Kidney capillary endothelial cell (primary cell): ENCODE data around the gene CMSS1.

ENCODE experiments used
- DNase-seq: peaks from one replicate; pipeline ENCODE4 v3.0.0-alpha.2; 2018; ENCODE audit warnings: low spot score

Gene CMSS1

GRCh38 chr3:99934975-99935797 lies 117.5 kb downstream of the CMSS1 start:
- no peak for DNase-seq

DNA sequence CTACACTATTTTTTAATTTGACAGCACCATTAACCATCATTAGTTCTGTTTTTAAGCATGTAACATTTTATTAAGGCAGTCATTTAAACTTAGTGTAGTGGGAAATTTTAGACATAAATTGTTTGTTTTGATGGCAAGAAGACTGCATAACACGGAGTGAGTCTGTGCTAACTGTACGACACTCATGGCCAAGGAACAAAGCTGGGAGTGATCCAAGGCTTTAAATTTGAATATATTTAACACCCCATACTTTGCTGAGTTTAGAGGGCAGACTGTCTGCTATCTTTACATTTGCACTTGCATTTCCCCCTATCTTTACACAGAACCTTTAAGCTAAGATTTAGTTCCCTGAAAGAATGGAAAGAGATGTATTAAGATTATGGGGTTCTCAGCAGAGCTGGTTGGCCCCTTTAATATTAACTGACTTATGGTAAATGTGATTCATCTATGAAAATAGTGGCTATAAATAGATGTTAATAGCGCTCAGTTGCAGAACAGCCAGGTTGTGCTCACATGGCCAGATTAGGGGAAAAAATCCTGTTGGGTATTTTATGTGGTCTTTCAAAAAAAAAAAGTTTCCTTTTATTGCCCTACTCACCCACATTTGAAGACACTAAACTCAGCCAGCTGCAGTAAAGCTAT lies 120.7 kb downstream of the CMSS1 start:
- DNase-seq, result no peak

DNA sequence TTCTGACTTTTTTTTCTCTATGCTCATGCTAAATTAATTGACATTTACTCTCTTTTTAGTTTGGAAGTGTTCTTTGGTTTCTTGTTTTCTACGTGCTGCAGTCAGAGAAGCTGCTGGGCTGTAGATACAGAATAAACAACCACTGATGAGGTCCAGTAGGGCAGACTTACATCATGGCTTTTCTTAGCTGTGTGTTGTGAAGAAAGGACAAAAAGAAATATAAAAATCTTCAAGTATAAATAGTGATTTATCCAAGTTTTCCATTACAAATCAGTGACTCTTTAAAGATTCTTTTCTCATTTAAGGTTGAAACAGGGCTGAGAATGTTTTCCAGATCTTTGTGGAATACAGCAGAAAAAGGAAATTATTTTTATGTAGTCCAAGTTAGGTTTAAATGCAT lies 122.2 kb downstream of the CMSS1 start:
- DNase-seq, result no peak

- no peak for DNase-seq
These were observed 122.7 kb downstream of the CMSS1 start for GRCh38 chr3:99940350-99940749.

DNA sequence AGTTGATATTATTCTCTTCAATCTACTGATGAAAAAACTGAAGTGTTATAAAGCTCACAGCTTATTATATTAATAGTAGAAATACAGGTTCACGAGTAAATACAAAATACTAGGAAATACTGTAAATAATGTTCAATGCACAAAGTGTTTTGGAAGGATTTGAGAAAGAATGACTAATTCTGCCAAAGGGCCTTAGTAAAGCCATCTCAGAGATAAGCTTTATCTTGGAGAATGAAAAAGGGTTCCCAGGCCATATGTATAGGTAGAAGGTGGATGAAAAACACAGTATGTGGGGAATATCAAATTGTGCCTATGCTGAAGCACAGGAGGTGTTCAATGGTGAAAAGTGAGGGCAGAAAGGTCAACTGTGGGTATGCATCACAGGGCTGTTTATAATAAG lies 123.5 kb downstream of the CMSS1 start:
- no peak for DNase-seq

DNA sequence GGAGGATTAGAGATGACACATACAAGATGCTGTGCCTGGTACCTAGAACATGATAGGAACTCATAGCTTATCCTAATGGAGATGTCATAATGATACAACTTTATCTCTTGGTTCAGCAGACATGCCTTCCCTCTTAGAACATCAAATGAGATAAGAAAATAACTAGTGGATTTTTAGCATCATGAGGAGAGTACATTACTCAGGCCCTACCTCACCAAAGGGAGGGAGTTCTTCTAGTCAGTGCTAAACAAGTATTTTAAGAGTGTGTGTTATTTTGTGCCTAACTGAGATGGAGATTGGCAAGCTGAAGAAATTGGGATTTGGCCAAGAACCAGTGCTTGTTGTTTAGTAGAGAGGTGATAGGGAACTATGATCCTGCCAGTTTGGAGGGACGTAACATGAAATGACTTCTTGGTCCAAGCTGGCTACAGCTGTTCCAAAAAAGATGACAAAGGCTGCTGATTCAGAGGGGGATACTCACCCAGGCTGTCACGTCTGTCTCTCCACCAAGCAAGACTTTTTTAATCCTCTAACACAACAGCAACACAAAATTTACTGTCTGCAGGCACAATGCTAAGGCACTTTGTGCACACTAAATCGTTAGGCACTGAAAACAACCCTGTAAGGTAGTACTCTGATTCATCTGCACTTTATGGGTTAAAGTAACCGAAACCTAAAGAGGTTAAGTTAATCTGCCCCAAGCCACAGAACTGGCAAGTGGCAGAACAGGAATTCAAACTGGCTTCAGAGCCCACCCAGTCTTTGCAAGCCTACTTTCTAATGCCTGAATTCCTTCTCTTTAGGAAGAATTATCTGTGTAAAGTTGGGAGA lies 126.5 kb downstream of the CMSS1 start:
- DNase-seq, result no peak

GRCh38 chr3:99945328-99945995 lies 127.8 kb downstream of the CMSS1 start:
- no peak for DNase-seq

DNA sequence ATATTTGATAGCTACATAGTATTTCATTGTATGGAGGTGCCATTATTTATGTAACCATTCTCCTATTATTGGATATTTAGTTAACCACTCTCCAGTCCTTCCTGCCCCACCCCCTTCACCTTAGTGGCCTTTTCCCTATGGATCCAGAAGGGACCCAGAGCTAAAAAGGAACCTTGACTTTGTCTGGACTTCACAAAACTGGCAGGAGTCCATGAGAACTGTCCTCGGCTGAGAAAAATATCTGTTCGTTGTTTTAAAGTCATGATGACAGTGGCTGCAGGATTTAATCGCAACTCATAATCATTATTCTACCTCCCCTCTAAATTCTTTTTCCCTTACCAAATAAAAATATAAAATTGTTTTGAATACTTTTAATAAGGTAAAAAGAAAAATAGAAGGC lies 129.7 kb downstream of the CMSS1 start:
- DNase-seq, result no peak

- DNase-seq, result no peak
These were observed 130.9 kb downstream of the CMSS1 start for GRCh38 chr3:99948467-99949089.

GRCh38 chr3:99949956-99950670 lies 132.5 kb downstream of the CMSS1 start:
- no peak for DNase-seq

DNA sequence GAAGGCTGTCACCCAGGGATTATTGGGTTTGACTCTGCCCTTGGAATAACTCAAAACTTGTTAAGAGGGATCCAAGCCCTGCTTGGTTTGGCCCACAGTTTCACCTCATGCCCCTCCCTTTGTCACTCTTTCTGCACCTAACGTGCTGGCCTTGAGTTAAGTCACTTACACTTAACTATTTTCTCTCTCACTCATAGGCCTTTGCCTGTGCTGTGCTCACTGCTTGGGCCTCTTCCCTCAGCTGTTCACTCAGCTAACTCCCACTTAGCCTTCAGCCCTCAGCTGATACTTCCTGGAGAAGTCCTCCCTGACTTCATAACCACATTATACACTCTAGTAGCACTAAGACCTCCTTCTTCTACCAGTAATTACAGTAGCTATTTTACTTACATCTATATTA lies 133.3 kb downstream of the CMSS1 start:
- DNase-seq, result no peak

GRCh38 chr3:99951701-99952100 lies 134.0 kb downstream of the CMSS1 start:
- DNase-seq, result no peak

DNA sequence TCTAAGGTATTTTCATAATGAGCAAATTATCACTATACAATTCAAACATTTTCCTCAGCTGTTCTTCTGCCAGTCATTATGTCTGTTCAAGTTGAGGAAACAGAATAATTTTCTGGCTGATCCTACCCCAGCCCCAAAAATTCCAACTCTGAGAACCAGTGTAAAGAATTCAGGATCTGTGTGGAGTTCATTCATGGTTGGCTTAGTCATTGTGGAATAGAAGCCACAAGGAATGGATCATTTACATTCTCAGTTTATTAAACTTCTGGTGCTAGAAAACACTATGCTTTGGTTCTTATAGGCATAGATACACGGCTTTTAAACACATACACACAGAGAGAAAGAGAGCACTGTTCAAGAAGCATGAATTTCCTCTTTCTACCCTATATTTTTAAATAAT lies 134.6 kb downstream of the CMSS1 start:
- DNase-seq, result no peak

- no peak for DNase-seq
These were observed 135.9 kb downstream of the CMSS1 start for GRCh38 chr3:99953596-99953995.

- no peak for DNase-seq
These were observed 137.4 kb downstream of the CMSS1 start for GRCh38 chr3:99954914-99955644.

DNA sequence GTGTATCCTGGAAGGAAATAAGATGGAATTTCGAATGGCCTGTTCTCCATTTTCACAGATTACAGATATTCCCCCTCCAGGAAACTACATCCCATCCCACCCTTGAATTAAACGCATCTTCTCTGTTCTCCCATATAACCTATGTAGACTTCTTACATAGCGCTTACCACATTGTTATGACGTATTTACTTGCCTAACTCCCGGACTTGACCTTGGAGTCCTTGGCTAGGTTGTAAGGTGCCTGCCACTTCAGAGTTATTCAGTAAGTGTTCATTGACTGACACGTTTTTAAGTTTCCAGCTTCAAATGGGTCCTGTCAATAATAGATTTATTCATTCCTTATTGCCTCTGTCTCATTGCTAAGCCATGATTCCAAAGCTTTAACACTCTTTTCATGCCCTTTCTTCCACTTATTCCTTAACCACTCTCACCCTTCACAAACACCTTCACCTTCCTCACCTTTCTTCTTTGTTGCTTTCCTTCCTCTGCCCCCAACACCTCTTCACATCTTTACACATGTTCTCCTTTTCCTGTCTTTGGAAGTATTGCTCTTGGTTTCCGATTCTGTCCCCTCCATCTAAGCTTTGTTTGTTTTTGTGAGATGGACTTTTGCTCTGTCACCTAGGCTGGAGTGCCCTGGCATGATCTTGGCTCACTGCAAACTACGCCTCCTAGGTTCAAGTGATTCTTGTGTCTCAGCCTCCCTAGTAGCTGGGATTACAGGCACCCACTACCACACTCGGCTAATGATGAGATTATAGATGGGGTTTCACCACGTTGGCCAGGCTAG lies 138.3 kb downstream of the CMSS1 start:
- DNase-seq, result no peak

GRCh38 chr3:99957151-99957796 lies 139.6 kb downstream of the CMSS1 start:
- DNase-seq, result no peak

DNA sequence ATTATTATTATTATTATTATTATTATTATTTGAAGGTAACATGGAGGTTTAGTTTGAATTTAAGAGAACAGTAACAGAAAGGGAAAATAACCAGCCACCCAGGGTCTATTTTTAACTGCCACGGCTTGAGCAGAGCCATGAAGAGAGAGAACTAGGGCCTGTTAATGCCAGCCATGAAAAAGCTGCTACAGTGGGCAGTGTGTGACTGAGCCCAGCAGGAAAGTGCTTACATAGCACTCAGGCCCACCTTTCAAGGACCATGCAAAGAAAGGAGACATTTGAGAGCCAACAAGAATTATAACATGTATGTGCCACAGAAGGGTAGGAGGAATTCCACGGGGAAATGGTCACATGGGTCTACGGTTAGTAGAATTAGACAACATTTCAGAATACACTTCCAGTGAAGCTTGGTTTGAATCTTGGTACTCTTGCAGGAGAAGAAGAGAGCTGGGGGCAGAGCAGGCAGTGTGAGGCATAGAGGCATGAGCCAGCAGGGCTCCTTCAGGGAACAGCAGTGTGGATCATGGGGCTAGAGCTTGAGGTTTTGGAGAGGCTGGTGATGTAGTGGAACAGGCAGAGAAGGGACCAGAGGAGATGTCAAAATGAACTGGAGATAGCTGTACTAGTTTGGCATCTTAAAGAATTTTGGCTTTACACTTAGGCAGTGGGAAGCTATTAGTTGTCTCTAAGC lies 140.7 kb downstream of the CMSS1 start:
- DNase-seq, result no peak
